Activated B cell treated with CpG ODN at 0.5 μM for 24 hours (primary cell): ENCODE results near the gene CACNG7. TPM values are rescaled to one million over a fixed set of nuclear protein-coding genes. Genes with fewer than 3 reads are reported as not detected.
"Not testable (repeated sequence)": the region's sequence is repeated elsewhere in the genome, so short reads cannot be mapped to it uniquely, and the experiment has no call there.

ENCODE experiments used
- ATAC-seq: fragments of 200-7000 bp; cut with Tn5 transposase; one replicate; pipeline ENCODE4 v1.10.0; 2021; ENCODE audit warnings: low read depth, mild to moderate bottlenecking, moderate library complexity
- CTCF ChIA-PET: fragments of 350-600 bp; sonication (Branson Sonifier 250); formaldehyde crosslinking; loops from one replicate; lab custom pipeline; 2021; ENCODE audit warnings: antibody characterized with exemption; lab: Charles Lee
- POLR2A ChIA-PET: fragments of 350-600 bp; sonication (Branson Sonifier 250); formaldehyde crosslinking; loops from one replicate; lab custom pipeline; 2021; ENCODE audit warnings: antibody characterized with exemption; lab: Charles Lee
- DNase-seq: peaks from one replicate; pipeline ENCODE4 v3.0.0; 2022
- H3K27ac Mint-ChIP-seq: one replicate; pipeline ENCODE4 v1.8.0; 2020; ENCODE audit warnings: mixed read lengths
- H3K27me3 Mint-ChIP-seq: one replicate; pipeline ENCODE4 v1.8.0; 2021; ENCODE audit warnings: mixed read lengths
- H3K36me3 Mint-ChIP-seq: one replicate; pipeline ENCODE4 v1.8.0; 2021; ENCODE audit warnings: low read depth, mixed read lengths
- H3K4me1 Mint-ChIP-seq: one replicate; pipeline ENCODE4 v1.8.0; 2021; ENCODE audit warnings: mixed read lengths
- H3K4me3 Mint-ChIP-seq: one replicate; pipeline ENCODE4 v1.8.0; 2020; ENCODE audit warnings: mild to moderate bottlenecking, mixed read lengths
- H3K9me3 Mint-ChIP-seq: one replicate; pipeline ENCODE4 v1.8.0; 2020; ENCODE audit warnings: mixed read lengths
- CTCF ChIP-seq: fragments of 200-600 bp; IDR thresholded peaks from one replicate; pipeline ENCODE4 v1.8.0; 2022; ENCODE audit warnings: antibody characterized with exemption, mild to moderate bottlenecking
- intact Hi-C: fragments of 100-400 bp; cut with micrococcal nuclease; formaldehyde crosslinking; loops from one replicate; pipeline ENCODE4 v1.15.1; 2024
- total RNA-seq: library from RNA; stranded (reverse); gene quantifications from 2 replicates; pipeline ENCODE4 v1.2.3, GENCODE V29; 2022

Gene CACNG7
- total RNA-seq, 1 donor from 2014 or later: not detected

- no peaks in the 10 kb centered on the region for H3K36me3 Mint-ChIP-seq
Observed at GRCh38 chr19:53944416-53944815, 35.3 kb downstream of the CACNG7 start.

GRCh38 chr19:53944933-53945332 lies 35.9 kb downstream of the CACNG7 start:
- no peak for TF ChIP-seq CTCF
- no peak for ATAC-seq
- CTCF ChIA-PET: no interaction called here
- no peak for DNase-seq
- peaks cover 4% of the 10 kb centered on the region for H3K9me3 Mint-ChIP-seq
- H3K4me1 Mint-ChIP-seq: no peaks in the 10 kb centered on the region
- intact Hi-C loops: no loop called here
- H3K4me3 Mint-ChIP-seq: no peak overlapping the region
- peaks cover 47% of the 10 kb centered on the region for H3K27me3 Mint-ChIP-seq
- H3K27ac Mint-ChIP-seq: no peak overlapping the region
- POLR2A ChIA-PET: no interaction called here
- no peaks in the 10 kb centered on the region for H3K36me3 Mint-ChIP-seq

More at GRCh38 chr19:53944416-53944815, 35.3 kb downstream of the CACNG7 start:
- ATAC-seq (no peak), DNase-seq (no peak)
- intact Hi-C loops: no loop called here
- Mint-ChIP-seq H3K4me1 (no peaks in the 10 kb centered on the region), H3K4me3 (no peak overlapping the region), H3K9me3 (peaks cover 4% of the 10 kb centered on the region), H3K27ac (no peak overlapping the region), H3K27me3 (peaks cover 49% of the 10 kb centered on the region)
- ChIA-PET CTCF (no interaction called here), POLR2A (no interaction called here)
- TF ChIP-seq CTCF: no peak

GRCh38 chr19:53945441-53945840 lies 36.4 kb downstream of the CACNG7 start:
- intact Hi-C loops: no loop called here
- Mint-ChIP-seq H3K27ac (no peak overlapping the region), H3K27me3 (peaks cover 43% of the 10 kb centered on the region), H3K4me3 (no peak overlapping the region), H3K36me3 (no peaks in the 10 kb centered on the region), H3K9me3 (peaks cover 4% of the 10 kb centered on the region), H3K4me1 (no peaks in the 10 kb centered on the region)
- POLR2A ChIA-PET: no interaction called here
- DNase-seq (no peak), ATAC-seq (no peak)
- TF ChIP-seq CTCF: no peak
- CTCF ChIA-PET: no interaction called here

- H3K9me3 Mint-ChIP-seq: peaks cover 4% of the 10 kb centered on the region
- no peak overlapping the region for H3K4me3 Mint-ChIP-seq
- no peaks in the 10 kb centered on the region for H3K4me1 Mint-ChIP-seq
- H3K27me3 Mint-ChIP-seq: peaks cover 41% of the 10 kb centered on the region
- TF ChIP-seq CTCF: no peak
- H3K27ac Mint-ChIP-seq: no peak overlapping the region
- no peaks in the 10 kb centered on the region for H3K36me3 Mint-ChIP-seq
- ChIA-PET CTCF (no interaction called here), POLR2A (no interaction called here)
- DNase-seq: no peak
- intact Hi-C loops: no loop called here
- no peak for ATAC-seq
Observed at GRCh38 chr19:53945998-53946397, 36.9 kb downstream of the CACNG7 start.

GRCh38 chr19:53947624-53948023 lies 38.5 kb downstream of the CACNG7 start:
- ChIA-PET POLR2A (no interaction called here), CTCF (interaction anchor here (1.0 kb wide), 1 partner anchor 96 kb away, joined by 3 read pairs; no protein-coding TSS in a partner anchor)
- H3K27ac Mint-ChIP-seq: no peak overlapping the region
- ATAC-seq (no peak), DNase-seq (no peak)
- peaks cover 4% of the 10 kb centered on the region for H3K9me3 Mint-ChIP-seq
- intact Hi-C loops: no loop called here
- no peaks in the 10 kb centered on the region for H3K4me1 Mint-ChIP-seq
- no peak overlapping the region for H3K4me3 Mint-ChIP-seq
- TF ChIP-seq CTCF: no peak
- H3K36me3 Mint-ChIP-seq: no peaks in the 10 kb centered on the region
- peaks cover 31% of the 10 kb centered on the region for H3K27me3 Mint-ChIP-seq

GRCh38 chr19:53948611-53949010 lies 39.5 kb downstream of the CACNG7 start:
- H3K9me3 Mint-ChIP-seq, H3K4me3 Mint-ChIP-seq, H3K27ac Mint-ChIP-seq, POLR2A ChIA-PET, CTCF ChIA-PET, intact Hi-C loops, DNase-seq, ATAC-seq, H3K4me1 Mint-ChIP-seq, H3K36me3 Mint-ChIP-seq: not testable (repeated sequence)
- peaks cover 29% of the 10 kb centered on the region for H3K27me3 Mint-ChIP-seq
